HG03064 (cell line): ENCODE measurements around the gene CAV1.

Source experiments
- ATAC-seq: cut with Tn5 transposase; IDR thresholded peaks from one replicate; pipeline ENCODE4 v1.9.1; 2021; ENCODE audit warnings: low read depth; ENCODE audit not compliant: unreplicated experiment

CAV1 gene

DNA sequence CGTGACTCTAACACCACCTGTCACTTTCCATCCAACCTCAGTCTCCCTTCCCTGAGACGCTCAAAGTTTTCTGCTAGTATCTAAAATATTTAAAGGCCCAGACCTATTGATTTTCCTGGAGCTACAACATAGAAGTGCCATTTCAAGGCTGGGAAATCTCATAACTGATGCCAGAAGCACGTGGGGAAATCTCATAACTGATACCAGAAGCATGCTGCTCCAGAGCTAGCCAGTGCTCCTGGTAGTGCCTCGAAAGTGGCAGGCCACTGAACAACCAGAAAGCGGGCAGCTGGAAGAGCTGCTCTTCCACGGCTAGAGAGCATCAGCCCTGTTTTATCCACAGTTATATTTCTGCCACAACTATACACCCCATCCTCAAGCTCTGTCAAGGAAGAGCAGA, 72.5 kb downstream of the CAV1 start:
- ATAC-seq = no peak

GRCh38 chr7:116598278-116598677, 73.4 kb downstream of the CAV1 start:
- ATAC-seq = no peak

DNA sequence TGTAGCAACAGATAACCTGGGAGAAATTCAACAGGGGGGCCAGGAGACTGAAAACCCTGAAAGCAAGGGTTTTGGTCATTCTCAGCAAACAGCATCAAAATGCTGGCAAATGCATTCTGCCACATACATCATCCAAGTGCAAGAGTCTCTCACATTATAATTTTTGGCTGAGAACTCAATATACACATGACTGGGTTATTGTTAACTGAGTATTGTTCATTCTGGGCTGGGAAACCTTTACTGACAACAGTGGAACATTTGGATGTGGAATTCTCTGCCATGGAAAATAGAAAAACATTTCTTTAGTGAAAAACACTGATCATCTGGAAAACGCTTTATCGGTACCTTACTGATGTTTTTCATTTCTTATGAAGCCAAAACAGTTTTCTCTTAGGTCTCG, 74.0 kb downstream of the CAV1 start:
- no peak for ATAC-seq

DNA sequence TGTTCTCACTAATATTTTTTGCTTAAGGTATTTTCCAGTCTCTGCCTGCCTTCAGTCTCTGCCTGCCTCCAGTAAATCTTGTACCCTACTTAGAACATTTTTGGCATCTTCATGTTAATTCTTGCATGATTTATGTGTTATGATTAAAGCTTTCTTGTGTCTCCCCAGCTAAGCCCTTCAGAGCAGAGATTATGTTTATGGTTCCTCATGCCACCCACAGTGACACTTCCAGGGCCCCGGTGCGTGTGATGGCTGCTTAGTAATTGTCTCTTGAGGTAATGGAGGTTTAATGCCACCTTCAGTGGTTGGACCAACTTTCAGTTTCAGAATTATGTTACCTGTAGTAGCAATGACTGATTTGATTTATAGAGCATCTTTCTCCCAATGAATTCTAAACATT, 76.6 kb downstream of the CAV1 start:
- ATAC-seq = no peak

DNA sequence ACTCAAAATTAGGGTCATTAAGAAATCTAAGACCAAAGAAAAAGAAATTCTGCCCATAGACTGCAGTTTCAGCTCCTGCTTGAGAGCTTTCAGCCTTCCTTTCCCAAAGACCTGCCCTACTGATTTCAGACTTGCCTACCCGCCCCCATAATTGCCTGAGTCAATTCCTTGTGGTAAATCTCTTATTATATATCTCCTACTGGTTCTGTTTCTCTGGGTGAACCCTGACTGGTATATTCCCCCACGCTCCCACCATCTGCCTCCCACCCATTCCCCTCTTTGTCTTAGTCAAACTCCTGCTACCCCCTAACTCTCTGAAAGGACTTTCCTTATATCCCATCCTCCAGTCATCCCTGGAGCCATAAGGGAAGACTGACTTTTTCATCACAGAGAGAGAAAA, 82.5 kb downstream of the CAV1 start:
- no peak for ATAC-seq

DNA sequence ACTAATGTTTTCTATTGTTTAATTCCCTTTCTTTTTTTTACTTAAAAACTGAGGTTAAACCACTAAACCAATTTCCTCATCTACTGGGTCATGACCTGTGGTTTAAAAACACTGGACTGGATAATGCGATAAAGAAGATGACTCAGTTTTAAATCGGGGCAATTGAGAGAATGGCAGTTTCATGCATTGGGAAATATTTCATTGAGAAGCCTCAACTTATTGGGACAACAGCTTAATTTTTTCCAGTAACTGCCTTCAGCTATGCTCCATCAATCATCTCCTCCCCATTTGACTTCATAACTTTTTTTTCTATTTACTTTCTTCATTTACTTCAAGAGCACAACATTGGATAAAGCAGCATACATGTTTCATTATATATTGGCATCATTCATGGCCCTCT, 85.4 kb downstream of the CAV1 start:
- ATAC-seq = no peak

- ATAC-seq = no peak
These were observed 85.9 kb downstream of the CAV1 start for GRCh38 chr7:116610721-116611120.
